ENCODE measurements around the gene MEGF8.

DNA sequence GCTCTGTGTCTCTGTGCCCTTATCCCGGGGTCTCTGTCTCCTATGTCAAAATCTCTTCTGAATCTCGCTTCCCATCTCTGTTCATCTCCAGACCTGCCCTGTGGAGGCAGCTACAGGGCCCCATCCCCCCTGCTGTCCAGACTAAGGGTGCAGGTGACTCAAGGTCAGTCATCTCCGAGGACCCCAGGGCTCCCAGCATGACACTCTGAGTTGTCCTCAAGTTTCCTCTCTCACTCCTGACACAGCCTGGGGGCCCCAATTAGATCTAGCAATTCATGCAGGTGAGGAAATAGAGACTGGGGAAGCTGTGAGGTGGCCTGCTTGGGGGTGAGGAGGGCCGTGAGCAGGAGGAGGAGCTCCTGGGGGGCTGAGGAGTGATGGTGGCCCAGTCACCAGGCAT is 66.7 kb downstream of the MEGF8 start:
- TF ChIP-seq, protein P1, sequence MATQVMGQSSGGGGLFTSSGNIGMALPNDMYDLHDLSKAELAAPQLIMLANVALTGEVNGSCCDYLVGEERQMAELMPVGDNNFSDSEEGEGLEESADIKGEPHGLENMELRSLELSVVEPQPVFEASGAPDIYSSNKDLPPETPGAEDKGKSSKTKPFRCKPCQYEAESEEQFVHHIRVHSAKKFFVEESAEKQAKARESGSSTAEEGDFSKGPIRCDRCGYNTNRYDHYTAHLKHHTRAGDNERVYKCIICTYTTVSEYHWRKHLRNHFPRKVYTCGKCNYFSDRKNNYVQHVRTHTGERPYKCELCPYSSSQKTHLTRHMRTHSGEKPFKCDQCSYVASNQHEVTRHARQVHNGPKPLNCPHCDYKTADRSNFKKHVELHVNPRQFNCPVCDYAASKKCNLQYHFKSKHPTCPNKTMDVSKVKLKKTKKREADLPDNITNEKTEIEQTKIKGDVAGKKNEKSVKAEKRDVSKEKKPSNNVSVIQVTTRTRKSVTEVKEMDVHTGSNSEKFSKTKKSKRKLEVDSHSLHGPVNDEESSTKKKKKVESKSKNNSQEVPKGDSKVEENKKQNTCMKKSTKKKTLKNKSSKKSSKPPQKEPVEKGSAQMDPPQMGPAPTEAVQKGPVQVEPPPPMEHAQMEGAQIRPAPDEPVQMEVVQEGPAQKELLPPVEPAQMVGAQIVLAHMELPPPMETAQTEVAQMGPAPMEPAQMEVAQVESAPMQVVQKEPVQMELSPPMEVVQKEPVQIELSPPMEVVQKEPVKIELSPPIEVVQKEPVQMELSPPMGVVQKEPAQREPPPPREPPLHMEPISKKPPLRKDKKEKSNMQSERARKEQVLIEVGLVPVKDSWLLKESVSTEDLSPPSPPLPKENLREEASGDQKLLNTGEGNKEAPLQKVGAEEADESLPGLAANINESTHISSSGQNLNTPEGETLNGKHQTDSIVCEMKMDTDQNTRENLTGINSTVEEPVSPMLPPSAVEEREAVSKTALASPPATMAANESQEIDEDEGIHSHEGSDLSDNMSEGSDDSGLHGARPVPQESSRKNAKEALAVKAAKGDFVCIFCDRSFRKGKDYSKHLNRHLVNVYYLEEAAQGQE (IDR thresholded peaks at IDR 0.05; ENCODE audit: insufficient replicate concordance, low read depth): no peak
- no peak for TF ChIP-seq GABPA (IDR thresholded peaks at IDR 0.05; ENCODE audit: low read depth)

Data from HL-60 (cell line).